ENCODE measurements around the gene EFCAB12. TPM values are rescaled to one million over a fixed set of nuclear protein-coding genes. Genes with fewer than 3 reads are reported as not detected.

The EFCAB12 gene
- total RNA-seq, 1 donor from 2014 or later = 0.14 TPM

- Mint-ChIP-seq H3K27ac (ENCODE audit: unreplicated experiment) (no peak overlapping the region), H3K4me3 (ENCODE audit: unreplicated experiment) (no peak overlapping the region), H3K4me1 (ENCODE audit: low read depth, unreplicated experiment) (no peaks in the 10 kb centered on the region), H3K27me3 (ENCODE audit: low read depth, unreplicated experiment) (peaks cover 16% of the 10 kb centered on the region), H3K36me3 (ENCODE audit: low read depth, unreplicated experiment) (no peaks in the 10 kb centered on the region), H3K9me3 (ENCODE audit: unreplicated experiment) (no peaks in the 10 kb centered on the region)
- Histone ChIP-seq H3K27ac (ENCODE audit: low read depth, low read length) (no peak overlapping the region), H3K27me3 (ENCODE audit: insufficient read depth, low read length) (no peaks in the 10 kb centered on the region), H3K9ac (ENCODE audit: low read length) (no peak overlapping the region), H2AFZ (ENCODE audit: low read depth, low read length) (no peak overlapping the region), H3K36me3 (ENCODE audit: insufficient read depth, low read length) (no peaks in the 10 kb centered on the region), H3K79me2 (ENCODE audit: insufficient read depth, low read length) (no peaks in the 10 kb centered on the region), H4K20me1 (ENCODE audit: insufficient read depth, low read length) (no peaks in the 10 kb centered on the region), H3K4me1 (ENCODE audit: insufficient read depth, low read length) (no peaks in the 10 kb centered on the region), H3K4me2 (ENCODE audit: low read length) (no peak overlapping the region), H3K9me3 (ENCODE audit: insufficient read depth, low read depth, low read length) (no peaks in the 10 kb centered on the region), H3K4me3 (ENCODE audit: insufficient read depth, low read depth, low read length) (no peak overlapping the region)
- DNase-seq (ENCODE audit: low read depth) (no peak), FAIRE-seq (no peak)
- TF ChIP-seq CTCF (IDR thresholded peaks at IDR 0.05; ENCODE audit: insufficient read depth, low read depth, low read length) = no peak
- no peak for TF ChIP-seq EZH2 (IDR thresholded peaks at IDR 0.05; ENCODE audit: insufficient read depth, low read length)
These were observed 23.8 kb downstream of the EFCAB12 start for GRCh38 chr3:129404610-129405009.

GRCh38 chr3:129404130-129404529 is 24.3 kb downstream of the EFCAB12 start:
- Mint-ChIP-seq H3K27ac (ENCODE audit: unreplicated experiment) (no peak overlapping the region), H3K27me3 (ENCODE audit: low read depth, unreplicated experiment) (peaks cover 16% of the 10 kb centered on the region), H3K4me1 (ENCODE audit: low read depth, unreplicated experiment) (no peaks in the 10 kb centered on the region), H3K9me3 (ENCODE audit: unreplicated experiment) (no peaks in the 10 kb centered on the region), H3K36me3 (ENCODE audit: low read depth, unreplicated experiment) (no peaks in the 10 kb centered on the region), H3K4me3 (ENCODE audit: unreplicated experiment) (no peak overlapping the region)
- Histone ChIP-seq H3K9ac (ENCODE audit: low read length) (no peak overlapping the region), H3K9me3 (ENCODE audit: insufficient read depth, low read depth, low read length) (no peaks in the 10 kb centered on the region), H3K79me2 (ENCODE audit: insufficient read depth, low read length) (peaks cover 2% of the 10 kb centered on the region), H2AFZ (ENCODE audit: low read depth, low read length) (no peak overlapping the region), H3K27ac (ENCODE audit: low read depth, low read length) (no peak overlapping the region), H3K36me3 (ENCODE audit: insufficient read depth, low read length) (no peaks in the 10 kb centered on the region), H3K4me2 (ENCODE audit: low read length) (no peak overlapping the region), H3K27me3 (ENCODE audit: insufficient read depth, low read length) (no peaks in the 10 kb centered on the region), H3K4me1 (ENCODE audit: insufficient read depth, low read length) (no peaks in the 10 kb centered on the region), H3K4me3 (ENCODE audit: insufficient read depth, low read depth, low read length) (no peak overlapping the region), H4K20me1 (ENCODE audit: insufficient read depth, low read length) (no peaks in the 10 kb centered on the region)
- FAIRE-seq (no peak), DNase-seq (ENCODE audit: low read depth) (no peak)
- TF ChIP-seq EZH2 (IDR thresholded peaks at IDR 0.05; ENCODE audit: insufficient read depth, low read length) = no peak
- no peak for TF ChIP-seq CTCF (IDR thresholded peaks at IDR 0.05; ENCODE audit: insufficient read depth, low read depth, low read length)

GRCh38 chr3:129403450-129403849 is 25.0 kb downstream of the EFCAB12 start:
- no peaks in the 10 kb centered on the region for H3K9me3 ChIP-seq (ENCODE audit: insufficient read depth, low read depth, low read length)
- no peaks in the 10 kb centered on the region for H3K36me3 Mint-ChIP-seq (ENCODE audit: low read depth, unreplicated experiment)
- peaks cover 4% of the 10 kb centered on the region for H3K4me1 ChIP-seq (ENCODE audit: insufficient read depth, low read length)
- no peaks in the 10 kb centered on the region for H3K4me1 Mint-ChIP-seq (ENCODE audit: low read depth, unreplicated experiment)
- H3K27ac ChIP-seq (ENCODE audit: low read depth, low read length) = no peak overlapping the region
- DNase-seq (ENCODE audit: low read depth) (no peak), FAIRE-seq (no peak)
- no peak overlapping the region for H3K9ac ChIP-seq (ENCODE audit: low read length)
- no peak overlapping the region for H3K4me2 ChIP-seq (ENCODE audit: low read length)
- H3K27me3 ChIP-seq (ENCODE audit: insufficient read depth, low read length) = no peaks in the 10 kb centered on the region
- no peaks in the 10 kb centered on the region for H3K36me3 ChIP-seq (ENCODE audit: insufficient read depth, low read length)
- peaks cover 16% of the 10 kb centered on the region for H3K27me3 Mint-ChIP-seq (ENCODE audit: low read depth, unreplicated experiment)
- peaks cover 4% of the 10 kb centered on the region for H4K20me1 ChIP-seq (ENCODE audit: insufficient read depth, low read length)
- H3K9me3 Mint-ChIP-seq (ENCODE audit: unreplicated experiment) = no peaks in the 10 kb centered on the region
- TF ChIP-seq EZH2 (IDR thresholded peaks at IDR 0.05; ENCODE audit: insufficient read depth, low read length) (no peak), CTCF (IDR thresholded peaks at IDR 0.05; ENCODE audit: insufficient read depth, low read depth, low read length) (no peak)
- no peak overlapping the region for H2AFZ ChIP-seq (ENCODE audit: low read depth, low read length)
- H3K27ac Mint-ChIP-seq (ENCODE audit: unreplicated experiment) = no peak overlapping the region
- no peak overlapping the region for H3K4me3 ChIP-seq (ENCODE audit: insufficient read depth, low read depth, low read length)
- H3K4me3 Mint-ChIP-seq (ENCODE audit: unreplicated experiment) = no peak overlapping the region
- peaks cover 9% of the 10 kb centered on the region for H3K79me2 ChIP-seq (ENCODE audit: insufficient read depth, low read length)

All from astrocyte (in vitro differentiated cells and primary cell).